OCI-LY1 (cell line): ENCODE measurements around the gene GPR101.

ENCODE experiments used
- H2AFZ ChIP-seq: fragments of 200-600 bp; sonication (generic), shearing (Covaris generic); 2 replicates; pipeline ENCODE4 v1.6.0; 2014; ENCODE audit warnings: antibody characterized with exemption, mild to moderate bottlenecking, low read length
- H3F3A ChIP-seq: fragments of 200-600 bp; sonication (generic), shearing (Covaris generic); 2 replicates; pipeline ENCODE4 v1.6.0; 2014; ENCODE audit warnings: mild to moderate bottlenecking, antibody characterized with exemption, low read length, moderate library complexity; ENCODE audit not compliant: insufficient read depth
- H3K27ac ChIP-seq: fragments of 200-600 bp; sonication (generic); 2 replicates; pipeline ENCODE4 v1.5.1; 2014; ENCODE audit warnings: low read length, mixed run types, mild to moderate bottlenecking, low read depth; ENCODE audit not compliant: poor library complexity, severe bottlenecking
- H3K27me3 ChIP-seq: fragments of 200-600 bp; sonication (generic); 2 replicates; pipeline ENCODE4 v1.6.0; 2014; ENCODE audit warnings: antibody characterized with exemption, mild to moderate bottlenecking, low read length, moderate library complexity; ENCODE audit not compliant: insufficient read depth
- H3K36me3 ChIP-seq: fragments of 200-600 bp; sonication (generic); 2 replicates; pipeline ENCODE4 v1.6.1; 2014; ENCODE audit warnings: mild to moderate bottlenecking, antibody characterized with exemption, low read length, moderate library complexity, mixed read lengths; ENCODE audit not compliant: insufficient read depth
- H3K4me1 ChIP-seq: fragments of 200-600 bp; sonication (generic); 2 replicates; pipeline ENCODE4 v1.5.1; 2014; ENCODE audit warnings: mild to moderate bottlenecking, low read length, moderate library complexity; ENCODE audit not compliant: insufficient read depth, severe bottlenecking
- H3K4me2 ChIP-seq: fragments of 200-600 bp; sonication (generic), shearing (Covaris generic); 2 replicates; pipeline ENCODE4 v1.6.1; 2014; ENCODE audit warnings: low read length
- H3K4me3 ChIP-seq: fragments of 200-600 bp; sonication (generic); 2 replicates; pipeline ENCODE4 v1.5.1; 2014; ENCODE audit warnings: low read length, low read depth, mild to moderate bottlenecking, mixed read lengths; ENCODE audit not compliant: poor library complexity, severe bottlenecking
- H3K79me2 ChIP-seq: fragments of 200-600 bp; shearing (Covaris generic); 2 replicates; pipeline ENCODE4 v1.6.1; 2016; ENCODE audit warnings: mixed run types, low read length, mixed read lengths; ENCODE audit not compliant: insufficient read depth
- H3K9ac ChIP-seq: fragments of 200-600 bp; sonication (generic), shearing (Covaris generic); 2 replicates; pipeline ENCODE4 v1.6.1; 2014; ENCODE audit warnings: mild to moderate bottlenecking, low read length, mixed read lengths
- H3K9me2 ChIP-seq: fragments of 200-600 bp; sonication (generic), shearing (Covaris generic); 2 replicates; pipeline ENCODE4 v1.6.1; 2014; ENCODE audit warnings: low read depth, mild to moderate bottlenecking, low read length, mixed read lengths
- H3K9me3 ChIP-seq: fragments of 200-600 bp; shearing (Covaris generic); 2 replicates; pipeline ENCODE4 v1.6.1; 2014; ENCODE audit warnings: low read length, mixed read lengths
- H4K20me1 ChIP-seq: fragments of 200-600 bp; sonication (generic), shearing (Covaris generic); 2 replicates; pipeline ENCODE4 v1.6.0; 2016; ENCODE audit warnings: mild to moderate bottlenecking, low read length; ENCODE audit not compliant: insufficient read depth
- CTCF ChIP-seq: fragments of 200-600 bp; sonication (generic), shearing (Covaris generic); IDR thresholded peaks from 2 replicates; pipeline ENCODE4 v1.5.1; 2017; ENCODE audit warnings: mild to moderate bottlenecking, antibody characterized with exemption, low read length, moderate library complexity, mixed read lengths
- EZH2 ChIP-seq: fragments of 200-600 bp; sonication (generic), shearing (Covaris generic); IDR thresholded peaks from 2 replicates; pipeline ENCODE4 v1.8.0; 2017; ENCODE audit warnings: borderline replicate concordance, mixed run types, mild to moderate bottlenecking, antibody characterized with exemption, low read length, moderate library complexity, mixed read lengths

GPR101 gene

DNA sequence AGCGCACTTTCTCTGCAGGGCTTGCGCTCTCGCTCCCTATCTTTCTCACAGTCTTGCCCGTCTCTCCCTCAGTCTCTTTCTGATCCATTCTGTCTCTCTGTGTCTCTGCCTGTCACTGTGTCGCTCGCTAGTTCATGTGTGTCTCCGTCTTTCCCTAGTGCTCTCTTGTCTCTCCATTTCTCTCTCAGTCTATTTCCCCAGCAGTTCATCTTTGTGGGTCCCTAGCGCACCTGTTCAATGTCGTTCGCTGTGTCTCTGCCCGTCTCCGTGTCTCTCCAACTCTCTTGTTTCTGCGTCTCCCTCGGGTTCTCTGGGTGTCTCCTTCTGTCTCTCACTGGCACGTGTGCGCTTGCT lies 1.5 kb downstream of the GPR101 start:
- peak overlapping the region; percentile 41; the same call in 1 of the 2 replicates for H3K9ac ChIP-seq
- no peaks in the 10 kb centered on the region for H3K79me2 ChIP-seq
- no peak overlapping the region for H2AFZ ChIP-seq
- H3K9me3 ChIP-seq: no peaks in the 10 kb centered on the region
- H3K27me3 ChIP-seq: no peaks in the 10 kb centered on the region
- TF ChIP-seq EZH2 (no peak), CTCF (no peak)
- H4K20me1 ChIP-seq: no peaks in the 10 kb centered on the region
- no peaks in the 10 kb centered on the region for H3K4me1 ChIP-seq
- no peaks in the 10 kb centered on the region for H3F3A ChIP-seq
- H3K4me3 ChIP-seq: peak overlapping the region; percentile 60
- peak overlapping the region; percentile 75 for H3K4me2 ChIP-seq
- H3K9me2 ChIP-seq: no peaks in the 10 kb centered on the region
- H3K36me3 ChIP-seq: no peaks in the 10 kb centered on the region
- no peak overlapping the region for H3K27ac ChIP-seq

GRCh38 chrX:137031517-137032340 lies 2.1 kb downstream of the GPR101 start:
- Histone ChIP-seq H3K4me2 (peak overlapping the region; percentile 75), H2AFZ (no peak overlapping the region), H3K36me3 (no peaks in the 10 kb centered on the region), H3K4me1 (no peaks in the 10 kb centered on the region), H3K9me2 (no peaks in the 10 kb centered on the region), H3K4me3 (peak overlapping the region; percentile 60), H3K27me3 (no peaks in the 10 kb centered on the region), H3K9me3 (no peaks in the 10 kb centered on the region), H3F3A (no peaks in the 10 kb centered on the region), H3K9ac (peak overlapping the region; percentile 41; the same call in 1 of the 2 replicates), H4K20me1 (no peaks in the 10 kb centered on the region), H3K27ac (no peak overlapping the region), H3K79me2 (no peaks in the 10 kb centered on the region)
- TF ChIP-seq EZH2 (no peak), CTCF (no peak)

GRCh38 chrX:137031039-137031438 lies 2.8 kb downstream of the GPR101 start:
- no peaks in the 10 kb centered on the region for H3K79me2 ChIP-seq
- no peak overlapping the region for H3K4me3 ChIP-seq
- H2AFZ ChIP-seq: no peak overlapping the region
- H3K27me3 ChIP-seq: no peaks in the 10 kb centered on the region
- H3K9me2 ChIP-seq: no peaks in the 10 kb centered on the region
- H3K9ac ChIP-seq: no peak overlapping the region
- no peaks in the 10 kb centered on the region for H4K20me1 ChIP-seq
- no peak overlapping the region for H3K27ac ChIP-seq
- no peaks in the 10 kb centered on the region for H3F3A ChIP-seq
- H3K4me1 ChIP-seq: no peaks in the 10 kb centered on the region
- TF ChIP-seq EZH2: no peak
- TF ChIP-seq CTCF: no peak
- H3K36me3 ChIP-seq: no peaks in the 10 kb centered on the region
- H3K9me3 ChIP-seq: no peaks in the 10 kb centered on the region
- H3K4me2 ChIP-seq: no peak overlapping the region; the same call in 1 of the 2 replicates
